Upper lobe of left lung (tissue), 6 donors: Measurements from ENCODE around the gene TTI1. TPM values are rescaled to one million over a fixed set of nuclear protein-coding genes. Genes with fewer than 3 reads are reported as not detected.

Experiments used
- ATAC-seq, 2 donors: fragments of 200-7000 bp; cut with Tn5 transposase; one replicate each; pipeline ENCODE4 v1.9.1; 2022; ENCODE audit warnings: mild to moderate bottlenecking in 2 of 2, moderate library complexity in 2 of 2; ENCODE audit not compliant: low FRiP score in 2 of 2
- DNase-seq, 2 donors: peaks; one replicate each; pipeline ENCODE4 v3.0.0-alpha.2; 2019 to 2020
- H3K27ac ChIP-seq, 4 donors: fragments of 200-600 bp; sonication (generic); one replicate each; pipeline ENCODE4 v1.5.1; 2016 to 2019
- H3K27me3 ChIP-seq, 4 donors: fragments of 200-600 bp; sonication (generic); one replicate each; pipeline ENCODE4 v1.5.1; 2017 to 2019
- H3K36me3 ChIP-seq, 4 donors: fragments of 200-600 bp; sonication (generic); one replicate each; pipeline ENCODE4 v1.5.1; 2016 to 2019
- H3K4me1 ChIP-seq, 4 donors: fragments of 200-600 bp; sonication (generic); one replicate each; pipeline ENCODE4 v1.5.1; 2018 to 2019
- H3K4me3 ChIP-seq, 4 donors: fragments of 200-600 bp; sonication (generic); one replicate each; pipeline ENCODE4 v1.5.1; 2017 to 2019; ENCODE audit warnings: mild to moderate bottlenecking in 2 of 4, moderate library complexity in 1 of 4
- H3K9me3 ChIP-seq, 4 donors: fragments of 200-600 bp; sonication (generic); one replicate each; pipeline ENCODE4 v1.5.1; 2018 to 2019
- EP300 ChIP-seq, 4 donors: sonication (generic); formaldehyde crosslinking; IDR thresholded peaks; one replicate each; pipeline ENCODE4 v1.5.1; 2017; ENCODE audit warnings: antibody characterized with exemption in 4 of 4, control low read depth in 2 of 4
- POLR2A ChIP-seq, 4 donors: fragments of 450-650 bp; IDR thresholded peaks; one replicate each; pipeline ENCODE4 v1.5.1; 2016 to 2017; ENCODE audit warnings: antibody characterized with exemption in 4 of 4, mild to moderate bottlenecking in 2 of 4
- POLR2AphosphoS5 ChIP-seq, 2 donors: sonication (generic); formaldehyde crosslinking; IDR thresholded peaks; one replicate each; pipeline ENCODE4 v1.5.1; 2017; ENCODE audit warnings: antibody characterized with exemption in 2 of 2
- WGBS, 2 donors: methylation state at CpG; one replicate each; pipeline ENCODE4 v1.1.5; 2017 to 2018; 5-methylcytosine and 5-hydroxymethylcytosine counted together
- total RNA-seq, 6 donors: library from RNA; depleted of rRNA in 4 of 6; stranded (reverse); fragments of >200 nt in 4 of 6; gene quantifications; one replicate each; pipeline versions ENCODE4 v1.1.0 to v1.2.1, GENCODE V29; 2016 to 2021
- TF ChIP-seq, protein P1 (sequence below), 6 experiments: fragments of 450-650 bp in 4 of 6; fragments of 200-600 bp in 2 of 6; sonication (generic) in 2 of 6; IDR thresholded peaks; one replicate each; pipeline ENCODE4 v1.5.1; 2016 to 2019; ENCODE audit warnings: antibody characterized with exemption in 6 of 6
- donor health status: DM: no; HTN: no; CAD: no; lungs with moderate emphysema.
- donor health status: DM: no; HTN: yes; CAD: no; lungs with severe emphysema.

Gene TTI1
- total RNA-seq, 6 donors from 2014 or later = 11.2 to 30.4 (median 15.1) TPM

DNA sequence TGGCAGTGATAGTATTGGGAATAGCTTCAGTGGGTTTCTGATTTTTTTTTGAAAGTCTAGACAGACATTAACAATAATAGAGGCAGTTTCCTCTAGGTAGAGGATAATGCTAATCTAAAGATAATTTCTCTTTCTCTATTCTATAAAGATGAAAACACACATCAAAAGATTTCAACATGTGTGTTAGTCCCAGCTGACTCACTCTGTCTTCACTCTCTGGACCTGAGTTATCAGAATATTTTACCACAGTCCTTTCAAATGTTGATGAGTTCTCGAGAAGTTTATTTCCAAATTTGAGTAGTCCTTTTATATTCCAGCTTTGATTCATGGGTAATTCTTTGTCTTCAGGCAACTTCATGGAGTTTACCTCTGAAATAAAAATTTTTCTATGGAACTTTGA lies 17.4 kb upstream of the TTI1 start:
- H3K9me3 ChIP-seq = no peaks in the 10 kb centered on the region
- TF ChIP-seq EP300 (IDR thresholded peaks at IDR 0.05) (no peak), POLR2A (IDR thresholded peaks at IDR 0.05) (no peak), POLR2AphosphoS5 (IDR thresholded peaks at IDR 0.05) (no peak)
- TF ChIP-seq, protein P1, sequence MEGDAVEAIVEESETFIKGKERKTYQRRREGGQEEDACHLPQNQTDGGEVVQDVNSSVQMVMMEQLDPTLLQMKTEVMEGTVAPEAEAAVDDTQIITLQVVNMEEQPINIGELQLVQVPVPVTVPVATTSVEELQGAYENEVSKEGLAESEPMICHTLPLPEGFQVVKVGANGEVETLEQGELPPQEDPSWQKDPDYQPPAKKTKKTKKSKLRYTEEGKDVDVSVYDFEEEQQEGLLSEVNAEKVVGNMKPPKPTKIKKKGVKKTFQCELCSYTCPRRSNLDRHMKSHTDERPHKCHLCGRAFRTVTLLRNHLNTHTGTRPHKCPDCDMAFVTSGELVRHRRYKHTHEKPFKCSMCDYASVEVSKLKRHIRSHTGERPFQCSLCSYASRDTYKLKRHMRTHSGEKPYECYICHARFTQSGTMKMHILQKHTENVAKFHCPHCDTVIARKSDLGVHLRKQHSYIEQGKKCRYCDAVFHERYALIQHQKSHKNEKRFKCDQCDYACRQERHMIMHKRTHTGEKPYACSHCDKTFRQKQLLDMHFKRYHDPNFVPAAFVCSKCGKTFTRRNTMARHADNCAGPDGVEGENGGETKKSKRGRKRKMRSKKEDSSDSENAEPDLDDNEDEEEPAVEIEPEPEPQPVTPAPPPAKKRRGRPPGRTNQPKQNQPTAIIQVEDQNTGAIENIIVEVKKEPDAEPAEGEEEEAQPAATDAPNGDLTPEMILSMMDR (IDR thresholded peaks at IDR 0.05) = no peak
- H3K4me3 ChIP-seq = no peak overlapping the region
- H3K36me3 ChIP-seq = peaks cover 0 to 47% (median 13%) of the 10 kb centered on the region in 4 donors
- DNase-seq (no peak), ATAC-seq (no peak)
- 66 to 67% methylated on average over 1 of the region's 1 CpG for WGBS, 2 donors
- H3K27me3 ChIP-seq = no peaks in the 10 kb centered on the region
- peak overlapping the region in 1 of 4 donors; percentile 22 for H3K27ac ChIP-seq
- peaks cover 11 to 25% (median 14%) of the 10 kb centered on the region in 4 donors for H3K4me1 ChIP-seq

DNA sequence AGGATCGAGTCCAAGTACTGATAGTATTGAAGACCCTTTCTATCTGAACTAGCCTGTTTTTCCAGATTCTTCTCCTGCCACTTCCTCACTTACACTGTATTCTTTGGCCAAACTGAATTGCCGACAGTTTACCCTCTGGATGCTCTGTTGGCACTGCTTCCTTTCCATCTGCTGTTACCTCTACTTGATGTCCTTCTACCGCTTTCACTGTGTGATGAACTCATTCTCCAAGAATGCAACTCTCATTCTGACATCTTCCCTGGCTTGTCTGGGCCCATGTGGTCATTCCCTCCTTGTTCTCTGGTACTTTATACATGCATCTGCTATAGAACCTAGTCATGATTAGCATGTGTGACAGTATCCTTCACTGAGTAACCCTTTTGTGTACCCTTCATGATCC lies 16.5 kb upstream of the TTI1 start:
- no peaks in the 10 kb centered on the region for H3K9me3 ChIP-seq
- no peak for DNase-seq
- peaks cover 0 to 52% (median 13%) of the 10 kb centered on the region in 4 donors for H3K36me3 ChIP-seq
- peaks cover 9 to 25% (median 14%) of the 10 kb centered on the region in 4 donors for H3K4me1 ChIP-seq
- no peaks in the 10 kb centered on the region for H3K27me3 ChIP-seq
- TF ChIP-seq, protein P1 (IDR thresholded peaks at IDR 0.05) = no peak
- TF ChIP-seq POLR2A (IDR thresholded peaks at IDR 0.05) = no peak
- TF ChIP-seq EP300 (IDR thresholded peaks at IDR 0.05) = no peak
- TF ChIP-seq POLR2AphosphoS5 (IDR thresholded peaks at IDR 0.05) = no peak
- ATAC-seq = no peak
- 67 to 76% methylated on average over 3 of the region's 3 CpGs for WGBS, 2 donors
- no peak overlapping the region for H3K4me3 ChIP-seq
- H3K27ac ChIP-seq = peak overlapping the region in 1 of 4 donors; percentile 22

DNA sequence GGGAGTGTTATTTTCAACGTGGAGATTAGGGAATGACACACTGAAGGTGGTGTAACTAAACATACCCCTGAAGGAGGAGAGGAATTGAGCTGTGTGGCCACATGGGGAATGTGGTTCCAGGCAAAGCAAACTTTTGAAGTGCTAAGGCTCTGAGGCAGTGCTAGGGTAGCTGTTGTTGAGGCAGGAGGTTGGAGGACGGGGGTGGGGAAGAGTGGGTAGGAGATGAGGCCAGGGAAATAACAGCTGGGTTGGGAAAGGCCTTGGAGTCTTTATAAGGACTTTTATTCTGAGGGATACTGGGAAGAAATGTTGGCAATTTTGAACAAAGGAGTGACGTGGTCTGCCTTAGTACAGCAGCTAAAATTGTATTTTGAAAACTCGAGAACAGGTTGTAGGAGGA lies 13.3 kb upstream of the TTI1 start:
- Histone ChIP-seq H3K4me3 (no peak overlapping the region), H3K27me3 (no peaks in the 10 kb centered on the region), H3K4me1 (peaks cover 9 to 16% (median 12%) of the 10 kb centered on the region in 4 donors), H3K27ac (no peak overlapping the region), H3K9me3 (no peaks in the 10 kb centered on the region), H3K36me3 (peaks cover 0 to 77% (median 29%) of the 10 kb centered on the region in 4 donors)
- DNase-seq (no peak), ATAC-seq (peak in 1 of 2 donors; percentile 55)
- 71 to 73% methylated on average over 4 of the region's 4 CpGs for WGBS, 2 donors
- TF ChIP-seq POLR2A (IDR thresholded peaks at IDR 0.05) = no peak
- no peak for TF ChIP-seq EP300 (IDR thresholded peaks at IDR 0.05)

DNA sequence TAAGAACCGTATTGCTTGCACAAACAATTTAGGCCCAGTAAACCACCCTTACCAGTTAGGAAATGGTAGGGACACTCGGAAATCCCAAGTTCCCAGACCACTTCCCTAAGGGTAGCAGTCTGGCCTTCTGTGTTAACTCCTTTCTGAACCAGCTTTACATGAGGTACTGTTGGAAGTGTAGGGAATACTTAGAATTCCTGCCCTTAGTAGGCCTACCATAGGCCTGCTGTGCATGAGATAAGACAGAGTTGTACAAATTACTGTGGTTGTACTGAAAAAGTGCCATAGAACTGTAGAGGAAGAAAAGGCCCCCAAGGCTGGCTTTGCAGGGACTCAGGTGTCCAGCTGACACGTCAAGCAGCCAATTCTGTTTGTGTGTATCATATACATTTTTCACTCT lies 11.4 kb upstream of the TTI1 start:
- H3K36me3 ChIP-seq = peaks cover 0 to 76% (median 29%) of the 10 kb centered on the region in 4 donors
- no peak for ATAC-seq
- H3K4me3 ChIP-seq = no peak overlapping the region
- no peak for DNase-seq
- TF ChIP-seq POLR2A (IDR thresholded peaks at IDR 0.05) (no peak), POLR2AphosphoS5 (IDR thresholded peaks at IDR 0.05) (no peak), EP300 (IDR thresholded peaks at IDR 0.05) (no peak)
- TF ChIP-seq, protein P1 (IDR thresholded peaks at IDR 0.05) = no peak
- no peak overlapping the region for H3K27ac ChIP-seq
- H3K27me3 ChIP-seq = no peaks in the 10 kb centered on the region
- no peaks in the 10 kb centered on the region for H3K9me3 ChIP-seq
- WGBS, 2 donors = 87 to 88% methylated on average over 3 of the region's 3 CpGs
- peaks cover 2 to 8% (median 3%) of the 10 kb centered on the region in 4 donors for H3K4me1 ChIP-seq

DNA sequence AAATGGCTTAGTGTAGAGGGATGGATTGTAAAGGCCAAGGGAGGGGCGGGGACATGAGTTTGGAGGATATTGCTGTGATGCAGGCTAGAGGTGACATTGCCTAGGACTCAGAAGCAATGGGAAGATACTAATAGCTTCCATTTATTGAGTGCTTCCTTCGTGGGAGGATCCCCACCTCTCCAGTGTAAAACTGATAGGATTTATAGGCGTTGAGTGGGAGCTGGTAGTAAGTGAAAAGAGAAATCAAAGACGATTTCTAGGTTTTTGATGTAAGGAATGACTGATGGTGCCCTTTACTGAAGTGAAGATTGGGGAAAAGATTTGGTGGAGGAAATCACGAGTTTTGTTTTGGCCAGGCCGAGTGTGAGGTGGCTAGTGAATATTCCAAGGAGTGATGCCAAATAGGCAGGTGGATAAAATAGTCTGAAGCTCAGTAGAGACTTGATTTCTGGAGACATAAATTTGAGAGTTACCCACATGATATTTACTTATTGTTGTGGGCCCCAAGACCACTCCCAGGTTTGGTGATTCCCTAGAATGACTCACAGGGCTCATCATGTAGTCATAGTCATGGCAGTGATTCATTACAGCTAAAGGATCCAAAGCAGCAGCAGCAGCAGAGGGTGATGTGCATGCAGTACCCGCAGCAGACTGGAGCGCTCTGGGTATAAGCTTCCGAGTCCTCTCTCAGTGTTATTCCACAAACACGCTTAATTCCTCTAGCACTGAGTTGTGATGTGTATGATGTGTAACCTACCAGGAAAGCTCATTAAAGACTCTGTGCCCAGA lies 10.4 kb upstream of the TTI1 start:
- no peak for TF ChIP-seq EP300 (IDR thresholded peaks at IDR 0.05)
- no peak for TF ChIP-seq POLR2AphosphoS5 (IDR thresholded peaks at IDR 0.05)
- TF ChIP-seq POLR2A (IDR thresholded peaks at IDR 0.05) = no peak
- TF ChIP-seq, protein P1 (IDR thresholded peaks at IDR 0.05) = no peak
- 95 to 96% methylated on average over 9 to 10 of the region's 10 CpGs for WGBS, 2 donors
- no peaks in the 10 kb centered on the region for H3K9me3 ChIP-seq
- no peak overlapping the region for H3K27ac ChIP-seq
- H3K4me3 ChIP-seq = no peak overlapping the region
- no peak for DNase-seq
- ATAC-seq = peak in 1 of 2 donors; percentile 75
- peaks cover 0 to 6% (median 1%) of the 10 kb centered on the region in 4 donors for H3K4me1 ChIP-seq
- H3K36me3 ChIP-seq = peaks cover 0 to 69% (median 26%) of the 10 kb centered on the region in 4 donors
- H3K27me3 ChIP-seq = no peaks in the 10 kb centered on the region
